ENCODE data around the gene USP6NL.
A peak's percentile ranks its signal among the peaks of the same experiment; 100 is the strongest.
"Not testable (repeated sequence)": the region's sequence is repeated elsewhere in the genome, so short reads cannot be mapped to it uniquely, and the experiment has no call there.

USP6NL gene

GRCh38 chr10:11448190-11448544 lies 163.3 kb downstream of the USP6NL start:
- no peak for DNase-seq (ENCODE audit: low read depth, low spot score)

DNA sequence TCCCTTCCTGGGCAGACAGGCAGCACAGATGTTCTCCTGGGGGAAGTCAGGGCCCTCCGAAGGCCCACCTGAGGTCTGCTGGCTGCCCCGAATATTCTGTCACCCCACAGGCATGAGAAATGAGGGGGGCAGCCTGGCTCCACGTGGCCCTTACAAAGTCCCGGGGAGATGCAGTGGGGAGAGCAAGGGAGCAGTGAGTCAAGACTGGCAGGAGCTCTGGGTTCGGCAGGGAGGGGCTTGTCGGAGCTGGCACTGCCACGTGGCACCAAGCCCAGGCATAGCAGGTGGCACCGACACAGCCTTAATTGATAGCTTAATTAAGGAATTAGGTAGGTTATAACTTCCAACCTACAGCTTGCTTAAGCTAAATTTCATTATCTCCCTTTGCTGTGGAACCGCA lies 163.9 kb downstream of the USP6NL start:
- DNase-seq (ENCODE audit: low read depth, low spot score): no peak

- no peak for DNase-seq (ENCODE audit: low read depth, low spot score)
These were observed 164.6 kb downstream of the USP6NL start for GRCh38 chr10:11446864-11447263.

GRCh38 chr10:11446133-11446532 lies 165.3 kb downstream of the USP6NL start:
- no peak for DNase-seq (ENCODE audit: low read depth, low spot score)

DNA sequence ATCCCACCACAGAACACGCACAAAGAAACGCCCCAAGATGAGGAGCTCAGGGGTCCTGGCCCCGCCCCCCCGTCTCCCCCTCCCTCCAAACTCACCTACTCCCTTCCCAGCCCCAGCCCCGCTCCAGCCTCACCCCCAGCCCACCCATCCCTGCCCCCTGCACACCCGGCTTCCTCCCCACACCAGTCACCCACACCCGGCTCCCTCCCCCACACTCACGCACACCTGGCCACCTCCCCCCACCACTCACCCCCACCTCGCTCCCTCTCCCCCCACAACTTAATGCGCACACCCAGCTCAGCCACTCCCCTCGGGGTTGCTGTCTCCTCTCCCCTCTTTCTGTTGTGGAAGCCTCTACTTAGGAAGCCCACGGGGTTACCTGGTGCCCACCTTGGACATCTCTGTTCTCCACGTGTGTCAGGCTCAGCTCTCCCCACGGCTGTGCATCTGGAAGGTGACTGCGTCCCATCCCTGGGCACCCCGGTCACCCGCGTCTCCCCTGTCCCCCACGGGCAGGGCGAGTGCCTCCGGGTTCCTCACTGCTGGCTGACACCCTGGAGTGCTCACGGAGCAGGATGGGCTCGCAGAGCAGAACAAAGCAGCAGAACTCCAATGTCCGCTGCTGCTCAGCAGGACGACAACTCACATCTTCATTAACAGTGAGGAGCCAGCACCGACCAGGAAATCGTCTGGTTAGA lies 166.8 kb downstream of the USP6NL start:
- DNase-seq (ENCODE audit: low read depth, low spot score): no peak

DNA sequence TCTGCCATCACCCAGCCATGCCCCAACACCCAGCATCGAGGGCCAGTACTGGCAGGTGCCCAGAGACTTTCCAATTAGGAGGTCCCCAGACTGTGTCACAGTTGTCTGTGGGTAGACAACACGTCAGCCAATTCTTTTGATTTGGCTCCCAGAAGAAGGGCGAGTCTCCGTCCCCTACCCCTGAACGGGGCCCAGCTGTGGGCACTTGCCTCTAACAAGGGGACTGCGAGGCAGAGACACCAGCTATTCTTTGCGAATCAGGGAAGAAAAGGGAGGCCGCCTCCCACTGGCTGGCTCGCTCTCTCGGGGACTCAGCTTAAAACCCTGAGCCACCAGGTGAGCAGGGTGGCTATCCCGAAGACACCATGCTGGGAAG lies 167.3 kb downstream of the USP6NL start:
- DNase-seq (ENCODE audit: low read depth, low spot score): no peak

DNA sequence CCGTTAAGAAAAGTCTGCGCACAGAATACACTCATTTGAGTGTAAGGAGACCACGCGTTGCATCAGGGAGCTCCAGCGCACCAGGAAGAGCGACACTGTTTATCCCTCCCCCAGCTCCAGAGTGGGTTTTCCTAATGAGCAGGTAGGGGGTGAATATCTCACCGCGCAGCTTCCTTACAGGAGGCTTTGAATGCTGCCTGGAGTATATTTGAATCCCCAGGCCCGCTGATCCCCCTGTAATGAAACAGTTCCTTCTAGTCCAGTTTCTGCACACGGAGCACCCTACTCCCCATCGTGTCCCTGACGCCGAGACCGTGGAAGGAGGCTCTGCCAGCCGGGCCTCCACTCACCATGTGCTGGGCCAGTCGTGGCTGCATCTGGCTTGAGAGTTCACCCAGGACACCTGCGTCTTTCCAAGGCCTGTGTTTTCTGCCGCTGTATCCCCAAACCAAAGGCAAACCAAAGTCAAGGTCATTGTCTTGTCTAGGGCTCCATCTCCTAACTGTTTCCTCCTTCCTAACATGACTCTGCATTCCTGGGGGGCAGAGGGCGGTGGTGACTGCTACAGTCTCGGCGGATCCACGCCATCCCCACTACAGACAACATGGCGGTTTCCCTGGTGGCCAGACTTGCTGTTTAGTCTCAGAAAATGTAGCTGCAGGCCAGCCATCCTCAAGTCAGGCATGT lies 167.8 kb downstream of the USP6NL start:
- no peak for DNase-seq (ENCODE audit: low read depth, low spot score)

DNA sequence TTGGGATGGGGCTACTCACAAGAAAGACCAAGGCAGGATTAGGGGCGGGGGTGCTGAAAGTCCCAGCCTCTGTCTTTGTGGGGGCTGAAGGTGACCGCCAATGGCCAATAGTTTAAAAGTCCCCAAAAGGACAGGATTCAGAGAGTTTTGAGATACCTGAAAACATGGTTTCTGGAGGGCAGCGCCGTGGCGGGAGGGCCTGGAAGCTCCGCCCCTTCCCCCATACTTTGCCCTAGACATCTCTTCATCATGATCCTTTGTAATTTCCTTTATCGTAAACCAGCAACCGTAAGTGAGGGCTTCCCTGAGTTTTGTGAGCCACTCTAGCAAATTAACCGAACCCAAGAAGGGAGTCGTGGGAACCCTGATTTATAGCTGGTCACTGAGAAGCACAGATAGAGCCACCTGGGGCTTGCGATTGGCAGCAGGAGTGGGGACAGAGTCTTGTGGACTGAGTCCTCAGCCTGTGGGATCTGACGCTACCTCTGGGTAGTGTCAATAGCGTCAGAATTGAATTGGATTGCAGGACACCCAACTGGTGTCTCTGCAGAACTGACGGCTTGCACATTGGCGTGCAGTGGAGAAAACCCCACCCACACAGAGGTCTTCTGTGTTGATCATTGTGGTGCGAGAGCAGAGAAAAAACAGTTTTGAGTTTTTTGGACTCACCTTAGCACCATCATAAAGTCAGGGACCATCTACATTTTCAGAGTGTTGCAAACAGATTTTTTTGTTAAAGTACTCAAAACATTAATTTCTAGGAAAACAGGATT lies 169.3 kb downstream of the USP6NL start:
- no peak for DNase-seq (ENCODE audit: low read depth, low spot score)

DNA sequence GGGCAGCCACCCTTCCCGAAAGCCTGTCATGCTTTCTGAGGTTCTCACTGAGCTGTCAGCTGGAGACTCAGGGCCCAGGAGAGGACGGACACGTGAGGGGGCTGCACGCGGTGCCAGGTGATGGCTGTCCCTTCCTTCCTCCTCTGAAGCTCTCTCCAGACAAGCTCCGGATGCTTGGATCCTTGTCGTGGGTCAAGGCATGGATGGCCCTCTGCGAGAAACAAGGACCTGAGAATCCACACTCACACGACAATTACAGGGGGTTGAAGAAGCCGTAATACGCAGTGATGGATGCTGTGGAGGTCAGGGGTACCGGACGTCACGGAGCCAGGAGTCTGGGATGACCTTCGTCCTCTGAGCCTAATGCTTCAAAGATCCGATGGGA lies 170.3 kb downstream of the USP6NL start:
- no peak for DNase-seq (ENCODE audit: low read depth, low spot score)

DNA sequence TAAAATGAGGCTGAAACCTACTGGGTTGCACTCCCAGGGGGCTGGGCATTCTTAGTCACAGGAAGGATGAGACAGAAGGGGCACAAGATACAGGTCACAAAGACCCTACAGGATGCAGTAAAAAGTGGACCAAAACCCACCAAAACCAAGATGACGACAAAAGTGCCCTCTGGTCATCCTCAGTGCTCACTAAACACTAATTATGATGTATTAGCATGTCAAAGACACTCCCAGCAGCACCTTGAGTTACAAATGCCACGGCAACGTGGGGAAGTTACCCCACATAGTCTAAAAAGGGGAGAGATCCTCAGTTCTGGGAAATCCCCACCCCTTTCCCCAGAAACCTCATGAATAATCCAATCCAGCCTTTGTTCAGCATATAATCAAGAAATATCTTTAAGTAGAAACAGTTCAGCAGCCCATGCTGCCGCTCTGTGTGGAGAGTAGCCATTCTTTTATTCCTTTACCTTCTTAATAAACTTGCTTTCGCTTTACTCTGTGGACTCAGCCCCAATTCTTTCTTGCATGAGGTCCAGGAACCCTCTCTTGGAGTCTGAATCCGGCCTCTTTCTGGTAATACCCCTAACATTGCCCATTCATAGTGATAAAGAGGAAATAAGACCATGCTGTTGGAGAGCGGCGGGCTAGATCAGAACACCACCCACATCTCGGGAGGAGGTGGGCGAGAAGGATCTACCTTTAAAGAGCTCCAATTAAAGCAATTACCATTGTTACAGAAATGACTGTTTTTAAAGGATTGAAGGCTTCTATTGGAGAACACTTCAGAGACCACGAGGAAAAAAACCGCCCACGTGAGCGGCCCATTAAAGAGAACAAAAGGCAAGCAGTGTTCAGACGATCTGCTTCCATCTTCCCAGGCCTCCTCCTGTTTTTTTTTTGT lies 170.9 kb downstream of the USP6NL start:
- DNase-seq (ENCODE audit: low read depth, low spot score): peak; percentile 11

GRCh38 chr10:11439523-11440053 lies 171.9 kb downstream of the USP6NL start:
- DNase-seq (ENCODE audit: low read depth, low spot score): no peak

GRCh38 chr10:11437391-11438142 lies 173.9 kb downstream of the USP6NL start:
- DNase-seq (ENCODE audit: low read depth, low spot score): no peak

DNA sequence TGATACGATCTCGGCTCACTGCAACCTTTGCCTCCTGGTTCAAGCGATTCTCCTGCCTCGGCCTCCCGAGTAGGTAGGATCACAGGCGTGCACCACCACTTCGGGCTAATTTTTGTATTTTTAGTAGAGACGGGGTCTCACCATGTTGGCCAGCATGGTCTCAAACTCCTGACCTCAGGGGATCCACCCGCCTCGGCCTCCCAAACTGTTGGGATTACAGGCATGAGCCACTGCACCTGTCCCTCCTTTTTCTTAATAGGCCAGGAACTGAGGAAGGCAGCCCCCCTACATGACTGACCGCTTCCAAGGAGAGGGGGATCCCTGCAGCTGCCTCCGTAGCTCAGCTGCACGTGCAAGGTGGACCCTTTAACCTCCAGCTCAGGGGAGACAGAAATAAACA lies 175.0 kb downstream of the USP6NL start:
- DNase-seq (ENCODE audit: low read depth, low spot score): not testable (repeated sequence)

GRCh38 chr10:11435581-11435981 lies 175.9 kb downstream of the USP6NL start:
- no peak for DNase-seq (ENCODE audit: low read depth, low spot score)

GRCh38 chr10:11434324-11434723 lies 177.1 kb downstream of the USP6NL start:
- no peak for DNase-seq (ENCODE audit: low read depth, low spot score)

GRCh38 chr10:11433657-11434056 lies 177.8 kb downstream of the USP6NL start:
- DNase-seq (ENCODE audit: low read depth, low spot score): no peak

DNA sequence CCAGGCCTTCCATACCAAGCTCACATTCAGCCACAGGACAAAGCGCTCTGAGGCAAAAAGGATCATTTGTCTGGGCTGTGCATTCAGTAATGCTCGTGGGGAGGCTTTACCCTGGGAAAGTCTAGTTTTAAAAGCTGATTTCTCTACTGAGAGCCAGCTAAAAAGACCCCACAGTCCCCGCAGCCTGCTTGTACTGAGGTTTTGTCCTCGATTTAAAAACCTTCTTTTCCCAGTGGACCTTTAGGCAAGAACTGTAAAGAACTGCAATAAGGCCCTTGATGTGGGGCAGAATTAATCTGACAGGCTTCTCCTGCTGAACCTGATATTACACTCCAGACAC lies 180.3 kb downstream of the USP6NL start:
- DNase-seq (ENCODE audit: low read depth, low spot score): no peak

- no peak for DNase-seq (ENCODE audit: low read depth, low spot score)
These were observed 180.8 kb downstream of the USP6NL start for GRCh38 chr10:11430421-11431215.

GRCh38 chr10:11429439-11430052 lies 181.9 kb downstream of the USP6NL start:
- DNase-seq (ENCODE audit: low read depth, low spot score): peak; percentile 17

GRCh38 chr10:11425676-11426075 lies 185.8 kb downstream of the USP6NL start:
- no peak for DNase-seq (ENCODE audit: low read depth, low spot score)
